HG03060 (cell line): Measurements from ENCODE around the gene CAMK2A.

Experiments
- ATAC-seq: cut with Tn5 transposase; IDR thresholded peaks from one replicate; pipeline ENCODE4 v1.9.1; 2021; ENCODE audit warnings: low read depth, moderate number of reproducible peaks; ENCODE audit not compliant: unreplicated experiment

The CAMK2A gene

GRCh38 chr5:150285114-150285513 is 4.5 kb downstream of the CAMK2A start:
- no peak for ATAC-seq

- no peak for ATAC-seq
Observed at GRCh38 chr5:150284311-150284710, 5.3 kb downstream of the CAMK2A start.

GRCh38 chr5:150283904-150284303 is 5.7 kb downstream of the CAMK2A start:
- ATAC-seq = no peak

GRCh38 chr5:150281987-150282386 is 7.6 kb downstream of the CAMK2A start:
- ATAC-seq = no peak

- no peak for ATAC-seq
Observed at GRCh38 chr5:150279330-150280020, 10.1 kb downstream of the CAMK2A start.

GRCh38 chr5:150278916-150279315 is 10.7 kb downstream of the CAMK2A start:
- no peak for ATAC-seq

- ATAC-seq = no peak
Observed at GRCh38 chr5:150278046-150278730, 11.4 kb downstream of the CAMK2A start.

- no peak for ATAC-seq
Observed at GRCh38 chr5:150277043-150277442, 12.5 kb downstream of the CAMK2A start.

- no peak for ATAC-seq
Observed at GRCh38 chr5:150274811-150275210, 14.8 kb downstream of the CAMK2A start.

GRCh38 chr5:150272531-150272930 is 17.0 kb downstream of the CAMK2A start:
- ATAC-seq = no peak

- ATAC-seq = no peak
Observed at GRCh38 chr5:150271923-150272322, 17.6 kb downstream of the CAMK2A start.

GRCh38 chr5:150271296-150271692 is 18.3 kb downstream of the CAMK2A start:
- no peak for ATAC-seq

- ATAC-seq = no peak
Observed at GRCh38 chr5:150270541-150271295, 18.9 kb downstream of the CAMK2A start.

GRCh38 chr5:150266871-150267291 is 22.7 kb downstream of the CAMK2A start:
- no peak for ATAC-seq

GRCh38 chr5:150265870-150266383 is 23.6 kb downstream of the CAMK2A start:
- no peak for ATAC-seq

- ATAC-seq = no peak
Observed at GRCh38 chr5:150264667-150265603, 24.6 kb downstream of the CAMK2A start.

- ATAC-seq = no peak
Observed at GRCh38 chr5:150263801-150264621, 25.6 kb downstream of the CAMK2A start.

- no peak for ATAC-seq
Observed at GRCh38 chr5:150263375-150263775, 26.2 kb downstream of the CAMK2A start.

- ATAC-seq = no peak
Observed at GRCh38 chr5:150262502-150262901, 27.1 kb downstream of the CAMK2A start.
